HepG2 (cell line): ENCODE results near the gene RRM2.

ENCODE experiments used
- CHD2 ChIP-seq: IDR thresholded peaks from 2 replicates; pipeline ENCODE4 v1.6.1; 2011; ENCODE audit warnings: low read depth, low read length, improper control_type of control experiment
- CTCF ChIP-seq: sonication (generic); formaldehyde crosslinking; IDR thresholded peaks from 2 replicates; pipeline ENCODE4 v1.5.0; 2020; ENCODE audit warnings: mild to moderate bottlenecking, missing genetic modification reagents, moderate library complexity
- EP300 ChIP-seq, 3 experiments: sonication (generic) in 1 of 3; formaldehyde crosslinking in 1 of 3; IDR thresholded peaks; 2 replicates each; pipeline versions ENCODE4 v1.5.1 to v1.6.1; 2011 to 2020; ENCODE audit warnings: low read depth in 2 of 3, low read length in 2 of 3, borderline replicate concordance in 1 of 3, improper control_type of control experiment in 1 of 3, mild to moderate bottlenecking in 1 of 3, missing genetic modification reagents in 1 of 3, moderate library complexity in 1 of 3
- KDM6A ChIP-seq: IDR thresholded peaks from 2 replicates; pipeline ENCODE4 v1.6.1; 2016; ENCODE audit warnings: low read depth
- MTF1 ChIP-seq: sonication (generic); formaldehyde crosslinking; IDR thresholded peaks from 2 replicates; pipeline ENCODE4 v1.5.0; 2020; ENCODE audit warnings: missing genetic modification reagents
- PAX8 ChIP-seq: sonication (generic); formaldehyde crosslinking; IDR thresholded peaks from 2 replicates; pipeline ENCODE4 v1.8.0; 2022; ENCODE audit warnings: mild to moderate bottlenecking, missing genetic modification reagents, borderline replicate concordance
- POLR2G ChIP-seq: fragments of 200-400 bp; formaldehyde crosslinking; IDR thresholded peaks from 2 replicates; pipeline ENCODE4 v1.6.1; 2018; ENCODE audit warnings: mild to moderate bottlenecking, low read depth, low read length, moderate library complexity
- RNF2 ChIP-seq: fragments of 450-650 bp; conservative IDR thresholded peaks from 2 replicates; pipeline ENCODE4 v1.6.1; 2016; ENCODE audit warnings: low read depth
- SMARCE1 ChIP-seq: fragments of 450-650 bp; IDR thresholded peaks from 2 replicates; pipeline ENCODE4 v1.6.1; 2017; ENCODE audit warnings: borderline replicate concordance
- TFE3 ChIP-seq: IDR thresholded peaks from 2 replicates; pipeline ENCODE4 v1.6.1; 2016
- ZBTB14 ChIP-seq: sonication (generic); formaldehyde crosslinking; IDR thresholded peaks from 2 replicates; pipeline ENCODE4 v1.4.0; 2020; ENCODE audit warnings: missing genetic modification reagents
- ZNF24 ChIP-seq: fragments of 450-650 bp; IDR thresholded peaks from 2 replicates; pipeline ENCODE4 v1.6.1; 2017; ENCODE audit warnings: antibody characterized with exemption, mild to moderate bottlenecking
- ZNF275 ChIP-seq: sonication (generic); formaldehyde crosslinking; IDR thresholded peaks from 2 replicates; pipeline ENCODE4 v1.8.0; 2022; ENCODE audit warnings: missing genetic modification reagents, mild to moderate bottlenecking, inconsistent platforms, borderline replicate concordance

- TF ChIP-seq CHD2, result no peak
- TF ChIP-seq ZNF275 (CRISPR knock-in tag), result no peak
- TF ChIP-seq PAX8 (CRISPR knock-in tag), result no peak
- TF ChIP-seq RNF2, result no peak
- TF ChIP-seq ZBTB14 (CRISPR knock-in tag), result no peak
- TF ChIP-seq CTCF, result no peak
- no peak for TF ChIP-seq ZNF24
- no peak for TF ChIP-seq POLR2G
- no peak for TF ChIP-seq TFE3 (CRISPR knock-in tag)
- TF ChIP-seq KDM6A (CRISPR knock-in tag), result no peak
- TF ChIP-seq MTF1 (CRISPR knock-in tag), result no peak
- TF ChIP-seq EP300 (IDR thresholded peaks at IDR 0.05; ENCODE audit: low read depth in 2 of 2, low read length in 2 of 2), result no peak
- TF ChIP-seq EP300 (CRISPR knock-in tag; IDR thresholded peaks at IDR 0.05; ENCODE audit: borderline replicate concordance), result no peak
- no peak for TF ChIP-seq SMARCE1
Observed at GRCh38 chr2:10144771-10145518, 22.4 kb downstream of the RRM2 start.
